Effector memory CD4-positive, alpha-beta T cell (primary cell): Measurements from ENCODE around the gene LGALS7B.
"Not testable (repeated sequence)": the region's sequence is repeated elsewhere in the genome, so short reads cannot be mapped to it uniquely, and the experiment has no call there.

Source experiments
- DNase-seq, 3 donors: peaks; one replicate each; pipeline ENCODE4 v3.0.0-alpha.2; 2020
- H3K27ac ChIP-seq: 2 replicates; pipeline ENCODE4 v1.7.0; 2013; ENCODE audit warnings: mild to moderate bottlenecking, low read length, moderate library complexity; ENCODE audit not compliant: insufficient read depth, poor library complexity, severe bottlenecking
- H3K27me3 ChIP-seq: replicated peaks from 2 replicates; pipeline ENCODE4 v1.7.0; 2013; ENCODE audit warnings: mild to moderate bottlenecking, low read length; ENCODE audit not compliant: insufficient read depth, control insufficient read depth, poor library complexity, severe bottlenecking
- H3K36me3 ChIP-seq: 2 replicates; pipeline ENCODE4 v1.7.0; 2013; ENCODE audit warnings: mild to moderate bottlenecking, low read length, moderate library complexity; ENCODE audit not compliant: control insufficient read depth, insufficient read depth
- H3K4me1 ChIP-seq: 2 replicates; pipeline ENCODE4 v1.7.0; 2013; ENCODE audit warnings: low read length, mild to moderate bottlenecking; ENCODE audit not compliant: control insufficient read depth, insufficient read depth, poor library complexity, severe bottlenecking
- H3K4me3 ChIP-seq: 2 replicates; pipeline ENCODE4 v1.7.0; 2013; ENCODE audit warnings: low read length, low read depth, mild to moderate bottlenecking; ENCODE audit not compliant: insufficient read depth, poor library complexity, severe bottlenecking
- H3K9me3 ChIP-seq: 2 replicates; pipeline ENCODE4 v1.7.0; 2013; ENCODE audit warnings: mild to moderate bottlenecking, low read length, moderate library complexity; ENCODE audit not compliant: control insufficient read depth

LGALS7B gene

GRCh38 chr19:38744874-38745273, 44.1 kb upstream of the LGALS7B start:
- Histone ChIP-seq H3K9me3 (no peaks in the 10 kb centered on the region), H3K4me3 (no peak overlapping the region), H3K4me1 (no peaks in the 10 kb centered on the region), H3K36me3 (no peaks in the 10 kb centered on the region), H3K27me3 (no peaks in the 10 kb centered on the region), H3K27ac (no peak overlapping the region)
- no peak for DNase-seq

GRCh38 chr19:38745316-38745715, 43.7 kb upstream of the LGALS7B start:
- no peak for DNase-seq
- no peaks in the 10 kb centered on the region for H3K9me3 ChIP-seq
- no peaks in the 10 kb centered on the region for H3K27me3 ChIP-seq
- no peaks in the 10 kb centered on the region for H3K4me1 ChIP-seq
- no peak overlapping the region for H3K4me3 ChIP-seq
- no peaks in the 10 kb centered on the region for H3K36me3 ChIP-seq
- no peak overlapping the region for H3K27ac ChIP-seq

GRCh38 chr19:38753783-38754182, 35.2 kb upstream of the LGALS7B start:
- DNase-seq, H3K4me1 ChIP-seq, H3K27ac ChIP-seq, H3K27me3 ChIP-seq, H3K4me3 ChIP-seq, H3K36me3 ChIP-seq, H3K9me3 ChIP-seq: not testable (repeated sequence)

GRCh38 chr19:38754196-38754595, 34.8 kb upstream of the LGALS7B start:
- not testable (repeated sequence) for H3K36me3 ChIP-seq, H3K4me3 ChIP-seq

GRCh38 chr19:38759590-38760003, 29.4 kb upstream of the LGALS7B start:
- no peak for DNase-seq
- no peaks in the 10 kb centered on the region for H3K4me1 ChIP-seq
- no peaks in the 10 kb centered on the region for H3K36me3 ChIP-seq
- no peaks in the 10 kb centered on the region for H3K27me3 ChIP-seq
- no peak overlapping the region for H3K4me3 ChIP-seq
- no peak overlapping the region for H3K27ac ChIP-seq
- H3K9me3 ChIP-seq, result no peaks in the 10 kb centered on the region

More at GRCh38 chr19:38754196-38754595, 34.8 kb upstream of the LGALS7B start:
- not testable (repeated sequence) for H3K4me1 ChIP-seq, DNase-seq, H3K27me3 ChIP-seq, H3K9me3 ChIP-seq, H3K27ac ChIP-seq

- H3K4me1 ChIP-seq, H3K4me3 ChIP-seq, H3K27me3 ChIP-seq, H3K9me3 ChIP-seq, DNase-seq, H3K36me3 ChIP-seq, H3K27ac ChIP-seq: not testable (repeated sequence)
These were observed 28.0 kb upstream of the LGALS7B start for GRCh38 chr19:38760805-38761517.

- not testable (repeated sequence) for H3K36me3 ChIP-seq, H3K4me1 ChIP-seq, DNase-seq, H3K27ac ChIP-seq, H3K27me3 ChIP-seq, H3K9me3 ChIP-seq, H3K4me3 ChIP-seq
These were observed 27.1 kb upstream of the LGALS7B start for GRCh38 chr19:38761884-38762389.

GRCh38 chr19:38763795-38764220, 25.2 kb upstream of the LGALS7B start:
- no peak for DNase-seq
- Histone ChIP-seq H3K4me1 (no peaks in the 10 kb centered on the region), H3K36me3 (no peaks in the 10 kb centered on the region), H3K27me3 (no peaks in the 10 kb centered on the region), H3K9me3 (no peaks in the 10 kb centered on the region), H3K4me3 (no peak overlapping the region), H3K27ac (no peak overlapping the region)

- Histone ChIP-seq H3K27ac (no peak overlapping the region), H3K9me3 (no peaks in the 10 kb centered on the region), H3K4me1 (no peaks in the 10 kb centered on the region), H3K4me3 (no peak overlapping the region), H3K27me3 (no peaks in the 10 kb centered on the region), H3K36me3 (no peaks in the 10 kb centered on the region)
- no peak for DNase-seq
These were observed 23.8 kb upstream of the LGALS7B start for GRCh38 chr19:38765214-38765613.

- no peak for DNase-seq
- H3K36me3 ChIP-seq, result no peaks in the 10 kb centered on the region
- H3K9me3 ChIP-seq, result no peaks in the 10 kb centered on the region
- no peak overlapping the region for H3K27ac ChIP-seq
- H3K27me3 ChIP-seq, result no peaks in the 10 kb centered on the region
- no peaks in the 10 kb centered on the region for H3K4me1 ChIP-seq
- H3K4me3 ChIP-seq, result no peak overlapping the region
These were observed 22.5 kb upstream of the LGALS7B start for GRCh38 chr19:38766276-38767047.
